ENCODE data around the gene C9.

Gene C9

GRCh38 chr5:39340506-39340905, 23.8 kb downstream of the C9 start:
- TF ChIP-seq SIN3A (IDR thresholded peaks at IDR 0.05; ENCODE audit: borderline replicate concordance, insufficient read depth, low read length) (no peak), TAF1 (IDR thresholded peaks at IDR 0.05; ENCODE audit: borderline replicate concordance, insufficient read depth, low read length) (no peak)

- TF ChIP-seq SIN3A (IDR thresholded peaks at IDR 0.05; ENCODE audit: borderline replicate concordance, insufficient read depth, low read length): no peak
- TF ChIP-seq FOXP2 (optimal IDR thresholded peaks at IDR 0.05; ENCODE audit: borderline replicate concordance, extremely low read depth, extremely low read length, insufficient read depth): no peak
- no peak for TF ChIP-seq POLR2AphosphoS5 (IDR thresholded peaks at IDR 0.05; ENCODE audit: low read depth, low read length)
- no peak for TF ChIP-seq REST (IDR thresholded peaks at IDR 0.05; ENCODE audit: insufficient read depth in 1 of 2, low read depth in 2 of 2, low read length in 2 of 2)
- TF ChIP-seq TAF1 (IDR thresholded peaks at IDR 0.05; ENCODE audit: borderline replicate concordance, insufficient read depth, low read length): no peak
These were observed 26.9 kb downstream of the C9 start for GRCh38 chr5:39337252-39337915.

- TF ChIP-seq FOXP2 (optimal IDR thresholded peaks at IDR 0.05; ENCODE audit: borderline replicate concordance, extremely low read depth, extremely low read length, insufficient read depth) (no peak), POLR2AphosphoS5 (IDR thresholded peaks at IDR 0.05; ENCODE audit: low read depth, low read length) (no peak), REST (IDR thresholded peaks at IDR 0.05; ENCODE audit: insufficient read depth in 1 of 2, low read depth in 2 of 2, low read length in 2 of 2) (no peak), TAF1 (IDR thresholded peaks at IDR 0.05; ENCODE audit: borderline replicate concordance, insufficient read depth, low read length) (no peak), SIN3A (IDR thresholded peaks at IDR 0.05; ENCODE audit: borderline replicate concordance, insufficient read depth, low read length) (no peak)
These were observed 31.2 kb downstream of the C9 start for GRCh38 chr5:39333104-39333503.

DNA sequence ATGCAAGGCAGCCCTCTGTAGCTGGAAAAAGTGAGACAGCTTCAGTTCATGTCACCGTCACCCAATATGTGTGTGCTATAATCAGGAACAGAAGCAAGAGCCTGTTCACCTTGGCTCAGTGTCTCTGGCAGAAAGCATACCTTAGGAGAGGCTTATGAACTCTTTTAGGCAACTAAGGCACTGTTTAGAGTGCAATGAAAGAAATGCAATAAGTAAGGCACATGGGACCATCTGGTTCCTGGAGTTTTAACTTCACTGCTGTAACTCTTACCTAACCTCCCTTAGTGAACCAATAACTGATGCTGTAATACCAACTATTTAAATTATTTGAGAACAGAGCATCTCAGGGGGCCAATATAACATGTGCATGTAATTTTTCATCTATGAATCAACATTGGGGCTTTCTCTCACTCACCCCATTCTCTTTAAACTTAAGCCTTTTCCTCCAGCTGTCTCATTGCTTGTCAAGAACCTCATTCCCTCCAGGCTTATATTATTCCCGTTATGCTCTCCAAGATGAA, 32.4 kb downstream of the C9 start:
- TF ChIP-seq REST (IDR thresholded peaks at IDR 0.05; ENCODE audit: insufficient read depth in 1 of 2, low read depth in 2 of 2, low read length in 2 of 2): no peak

- TF ChIP-seq TAF1 (IDR thresholded peaks at IDR 0.05; ENCODE audit: borderline replicate concordance, insufficient read depth, low read length) (no peak), POLR2AphosphoS5 (IDR thresholded peaks at IDR 0.05; ENCODE audit: low read depth, low read length) (no peak), SIN3A (IDR thresholded peaks at IDR 0.05; ENCODE audit: borderline replicate concordance, insufficient read depth, low read length) (no peak), FOXP2 (optimal IDR thresholded peaks at IDR 0.05; ENCODE audit: borderline replicate concordance, extremely low read depth, extremely low read length, insufficient read depth) (no peak), REST (IDR thresholded peaks at IDR 0.05; ENCODE audit: insufficient read depth in 1 of 2, low read depth in 2 of 2, low read length in 2 of 2) (no peak)
These were observed 35.6 kb downstream of the C9 start for GRCh38 chr5:39328731-39329130.

Measured in PFSK-1 (cell line).